Measurements from ENCODE around the gene WTAP.
"Not testable (repeated sequence)": the region's sequence is repeated elsewhere in the genome, so short reads cannot be mapped to it uniquely, and the experiment has no call there.

Gene WTAP

GRCh38 chr6:159762681-159763293 lies 35.5 kb downstream of the WTAP start:
- DNase-seq, result no peak

GRCh38 chr6:159766906-159767305 lies 39.6 kb downstream of the WTAP start:
- no peak for DNase-seq

- DNase-seq, result no peak
These were observed 42.2 kb downstream of the WTAP start for GRCh38 chr6:159769470-159769869.

- DNase-seq, result no peak
These were observed 44.9 kb downstream of the WTAP start for GRCh38 chr6:159772196-159772595.

GRCh38 chr6:159777240-159777904 lies 50.1 kb downstream of the WTAP start:
- no peak for DNase-seq

- DNase-seq, result no peak
These were observed 50.8 kb downstream of the WTAP start for GRCh38 chr6:159778131-159778530.

- DNase-seq, result no peak
These were observed 51.3 kb downstream of the WTAP start for GRCh38 chr6:159778542-159779103.

- DNase-seq, result no peak
These were observed 61.0 kb downstream of the WTAP start for GRCh38 chr6:159788276-159788675.

- no peak for DNase-seq
These were observed 61.6 kb downstream of the WTAP start for GRCh38 chr6:159788753-159789376.

GRCh38 chr6:159789377-159790148 lies 62.3 kb downstream of the WTAP start, which contains the start of gene TCP1:
Gene TCP1, minus strand, starts transcription at chr6:159789602. Its CDS starts 134 bp downstream, at chr6:159789468.
- DNase-seq, result peak; percentile 98

GRCh38 chr6:159790149-159790955 lies 63.0 kb downstream of the WTAP start, which contains the start of gene MRPL18:
Gene MRPL18, plus strand, starts transcription at chr6:159790467. Its CDS starts 121 bp downstream, at chr6:159790588.
- peak; percentile 94 for DNase-seq

- no peak for DNase-seq
These were observed 63.8 kb downstream of the WTAP start for GRCh38 chr6:159790956-159791598.

- not testable (repeated sequence) for DNase-seq
These were observed 67.7 kb downstream of the WTAP start for GRCh38 chr6:159794976-159795375.

GRCh38 chr6:159797554-159797953 lies 70.2 kb downstream of the WTAP start:
- no peak for DNase-seq

GRCh38 chr6:159800141-159800865 lies 73.0 kb downstream of the WTAP start, which contains the start of gene PNLDC1:
Gene PNLDC1, plus strand, starts transcription at chr6:159800276. Its CDS starts 32 bp downstream, at chr6:159800308.
- no peak for DNase-seq

- no peak for DNase-seq
These were observed 74.6 kb downstream of the WTAP start for GRCh38 chr6:159801935-159802334.

GRCh38 chr6:159804504-159804903 lies 77.2 kb downstream of the WTAP start:
- DNase-seq, result no peak

GRCh38 chr6:159805440-159806020 lies 78.2 kb downstream of the WTAP start:
- no peak for DNase-seq

Measured in NCI-H2171 (cell line).